Uterus (tissue), 2 donors: ENCODE data around the gene KRTAP1-1.

ENCODE experiments used
- CTCF ChIP-seq, 4 experiments: fragments of 200-600 bp in 2 of 4; fragments of 450-650 bp in 2 of 4; sonication (generic) in 2 of 4; IDR thresholded peaks; one replicate each; pipeline ENCODE4 v1.5.1; 2016 to 2019; ENCODE audit warnings: antibody characterized with exemption in 4 of 4, mild to moderate bottlenecking in 2 of 4, moderate library complexity in 1 of 4
- POLR2A ChIP-seq, 2 donors: fragments of 450-650 bp; IDR thresholded peaks; one replicate each; pipeline ENCODE4 v1.6.1; 2016; ENCODE audit warnings: antibody characterized with exemption in 2 of 2, mild to moderate bottlenecking in 1 of 2, moderate library complexity in 1 of 2

GRCh38 chr17:41009301-41009760 is 31.9 kb downstream of the KRTAP1-1 start:
- no peak for TF ChIP-seq CTCF (IDR thresholded peaks at IDR 0.05)
- TF ChIP-seq POLR2A (IDR thresholded peaks at IDR 0.05) = no peak
